ENCODE results near the gene IPP.
A peak's percentile ranks its signal among the peaks of the same experiment; 100 is the strongest.
"Not testable (repeated sequence)": the region's sequence is repeated elsewhere in the genome, so short reads cannot be mapped to it uniquely, and the experiment has no call there.

Gene IPP

DNA sequence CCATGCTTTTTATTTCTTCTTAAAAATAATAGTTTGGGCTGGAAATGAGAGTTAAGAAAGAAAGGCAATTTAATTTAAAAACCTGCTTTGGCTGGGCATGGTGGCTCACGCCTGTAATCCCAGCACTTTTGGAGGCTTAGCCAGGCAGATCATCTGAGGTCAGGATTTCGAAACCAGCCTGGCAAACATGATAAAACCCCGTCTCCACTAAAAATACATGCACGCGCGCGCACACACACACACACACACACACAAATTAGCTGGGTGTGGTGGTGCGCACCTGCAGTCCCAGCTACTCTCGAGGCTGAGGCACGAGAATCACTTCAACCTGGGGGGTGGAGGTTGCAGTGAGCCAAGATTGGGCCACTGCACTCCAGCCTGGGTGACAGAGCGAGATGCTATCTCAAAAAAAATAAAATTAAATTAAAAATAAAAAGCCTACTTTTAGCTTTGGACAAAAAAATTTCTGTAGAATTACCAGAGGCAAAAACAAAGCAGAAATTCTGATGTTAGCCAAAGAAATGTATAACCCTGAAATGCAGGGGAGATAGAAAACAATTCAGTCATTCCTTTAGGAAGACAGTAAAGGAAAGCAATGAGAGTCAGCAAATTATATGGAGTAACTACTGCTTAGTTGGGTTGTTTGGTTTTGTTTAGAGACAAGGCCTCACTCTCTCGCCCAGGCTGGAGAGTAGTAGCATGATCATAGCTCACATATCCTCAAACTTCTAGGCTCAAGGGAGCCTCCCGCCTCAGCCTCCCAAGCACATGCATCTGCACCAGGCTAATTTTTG, 15.7 kb upstream of the IPP start:
- FAIRE-seq (no peak), DNase-seq (ENCODE audit: insufficient read length) (no peak)
- TF ChIP-seq POLR2A (IDR thresholded peaks at IDR 0.05; ENCODE audit: low read depth, low read length): no peak

DNA sequence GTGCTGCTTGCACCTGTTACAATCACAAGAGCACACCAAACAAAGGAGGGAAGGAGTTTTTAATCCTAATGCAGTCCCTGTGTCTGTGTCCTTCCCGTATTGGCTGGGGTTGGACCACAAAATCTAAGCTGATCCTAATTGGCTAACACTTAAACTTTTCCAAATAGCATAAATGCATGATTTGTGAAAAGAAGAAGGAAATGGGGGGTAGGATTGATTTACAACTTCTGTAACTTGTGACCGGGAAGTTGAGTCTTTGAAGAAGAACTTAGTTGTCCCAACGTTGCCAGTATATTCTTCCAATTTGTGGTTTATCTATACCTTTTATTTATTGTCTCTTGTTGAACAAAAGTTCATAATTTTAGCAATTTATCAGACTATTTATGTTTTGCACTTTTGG, 11.8 kb upstream of the IPP start:
- TF ChIP-seq TAF1 (IDR thresholded peaks at IDR 0.05; ENCODE audit: borderline replicate concordance, low read depth, low read length) (no peak), POLR2A (IDR thresholded peaks at IDR 0.05; ENCODE audit: low read depth, low read length) (no peak), POLR2AphosphoS5 (IDR thresholded peaks at IDR 0.05; ENCODE audit: low read depth, low read length) (no peak)
- FAIRE-seq (no peak), DNase-seq (ENCODE audit: insufficient read length) (no peak)

DNA sequence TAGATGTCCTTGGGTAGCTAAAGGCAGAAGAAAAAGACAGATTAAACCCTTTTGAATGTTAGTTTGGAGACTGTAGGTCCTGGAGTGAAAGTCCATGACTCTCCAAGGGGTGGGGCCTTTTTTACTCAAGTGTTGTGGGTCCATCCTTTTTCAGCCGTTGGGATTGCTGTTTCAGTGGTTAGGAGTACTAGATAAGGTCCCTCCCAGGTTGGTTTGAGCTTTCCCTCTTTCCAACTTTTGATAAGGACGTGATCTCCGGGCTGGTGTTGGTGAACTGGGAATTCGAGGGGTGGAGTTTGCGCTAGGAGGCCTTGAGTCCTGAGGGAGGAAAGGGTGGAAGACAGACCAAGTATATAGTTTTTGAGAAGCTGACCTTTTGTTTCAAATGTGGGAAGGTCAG, 5.2 kb upstream of the IPP start:
- DNase-seq (ENCODE audit: insufficient read length) (no peak), FAIRE-seq (no peak)
- TF ChIP-seq POLR2AphosphoS5 (IDR thresholded peaks at IDR 0.05; ENCODE audit: low read depth, low read length): no peak
- TF ChIP-seq TAF1 (IDR thresholded peaks at IDR 0.05; ENCODE audit: borderline replicate concordance, low read depth, low read length): no peak
- no peak for TF ChIP-seq POLR2A (IDR thresholded peaks at IDR 0.05; ENCODE audit: low read depth, low read length)

DNA sequence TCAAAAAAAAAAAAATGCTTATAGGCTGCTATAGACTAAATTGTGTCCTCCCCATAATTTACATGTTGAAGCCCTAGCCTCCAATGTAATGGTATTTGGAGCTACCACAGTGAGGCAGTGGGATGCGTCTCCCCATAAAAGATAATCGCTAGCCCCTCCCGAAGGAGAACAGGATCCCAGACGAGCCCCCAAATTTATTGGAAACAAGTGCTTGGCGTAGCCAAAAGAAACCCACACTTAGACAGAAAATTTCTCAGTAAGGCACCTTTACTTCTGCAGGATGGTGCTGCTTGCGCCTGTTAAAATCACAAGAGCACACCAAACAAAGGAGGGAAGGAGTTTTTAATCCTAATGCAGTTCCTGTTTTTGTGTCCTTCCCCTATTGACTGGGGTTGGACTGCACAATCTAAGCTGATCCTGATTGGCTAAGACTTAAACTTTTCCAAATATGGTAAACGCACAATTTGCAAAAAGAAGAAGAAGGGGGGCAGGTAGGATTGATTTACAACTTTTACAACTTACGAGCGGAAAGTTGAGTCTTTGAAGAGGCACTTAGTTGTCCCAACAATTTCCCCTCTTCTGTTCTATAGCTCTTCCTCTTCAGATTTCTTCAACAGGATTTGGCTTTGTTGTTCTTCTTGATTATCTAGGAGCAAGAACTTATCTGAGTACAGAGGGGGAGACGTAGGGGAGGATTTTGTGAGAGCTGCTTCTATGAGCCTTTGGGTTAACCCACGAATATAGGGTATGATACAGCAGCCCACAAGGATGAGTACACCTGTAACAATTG, 3.0 kb upstream of the IPP start:
- no peak for TF ChIP-seq POLR2A (IDR thresholded peaks at IDR 0.05; ENCODE audit: low read depth, low read length)
- no peak for TF ChIP-seq TAF1 (IDR thresholded peaks at IDR 0.05; ENCODE audit: borderline replicate concordance, low read depth, low read length)
- TF ChIP-seq POLR2AphosphoS5 (IDR thresholded peaks at IDR 0.05; ENCODE audit: low read depth, low read length): no peak
- no peak for FAIRE-seq
- no peak for DNase-seq (ENCODE audit: insufficient read length)

DNA sequence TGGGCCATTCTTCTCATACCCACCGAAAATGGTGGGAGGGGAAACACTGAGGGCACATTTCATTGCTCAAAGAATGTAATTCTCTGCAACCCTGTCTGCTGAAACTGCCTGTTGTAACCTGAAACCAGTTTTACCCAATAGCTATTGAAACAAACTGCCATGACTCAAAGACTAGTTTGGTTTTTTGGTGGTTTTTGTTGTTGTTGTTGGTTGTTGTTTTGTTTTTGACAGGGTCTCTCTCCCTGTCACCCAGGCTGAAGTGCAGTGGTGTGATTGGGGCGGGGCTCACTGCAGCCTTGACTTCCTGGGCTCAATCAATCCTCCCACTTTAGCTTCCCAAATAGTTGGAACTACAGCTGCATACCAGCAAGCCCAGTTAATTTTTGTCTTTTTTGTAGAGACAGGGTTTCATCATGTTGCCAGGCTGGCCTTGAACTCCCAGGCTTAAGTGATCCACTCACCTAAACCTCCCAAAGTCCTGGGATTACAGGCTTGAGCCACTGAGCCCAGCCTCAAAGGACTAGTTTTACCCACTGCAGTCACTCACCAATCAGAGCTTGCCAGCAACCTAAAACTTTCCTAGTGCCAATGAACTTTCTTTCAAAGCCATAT, 2.1 kb upstream of the IPP start:
- FAIRE-seq (no peak), DNase-seq (ENCODE audit: insufficient read length) (no peak)
- no peak for TF ChIP-seq POLR2A (IDR thresholded peaks at IDR 0.05; ENCODE audit: low read depth, low read length)

DNA sequence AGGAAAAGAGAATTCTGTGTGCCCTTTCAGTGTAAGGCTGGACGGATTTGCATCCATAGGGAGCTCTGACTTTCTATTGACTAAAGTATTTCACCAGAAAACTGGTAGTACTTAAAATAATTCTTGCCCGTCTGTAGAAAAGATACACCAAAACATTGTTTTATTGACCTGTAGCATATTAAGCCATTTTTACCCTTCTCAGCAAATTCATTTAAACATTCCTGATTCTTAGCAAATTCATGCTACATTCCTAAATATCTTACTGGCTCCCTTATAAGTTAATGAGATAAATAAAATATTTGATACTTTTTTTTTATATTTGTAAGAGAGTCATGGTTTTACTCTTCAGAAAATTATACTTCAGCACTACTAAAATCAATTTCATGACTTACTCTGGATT, 1.6 kb upstream of the IPP start:
- no peak for FAIRE-seq
- TF ChIP-seq TAF1 (IDR thresholded peaks at IDR 0.05; ENCODE audit: borderline replicate concordance, low read depth, low read length) (no peak), POLR2AphosphoS5 (IDR thresholded peaks at IDR 0.05; ENCODE audit: low read depth, low read length) (no peak), POLR2A (IDR thresholded peaks at IDR 0.05; ENCODE audit: low read depth, low read length) (no peak)
- no peak for DNase-seq (ENCODE audit: insufficient read length)

DNA sequence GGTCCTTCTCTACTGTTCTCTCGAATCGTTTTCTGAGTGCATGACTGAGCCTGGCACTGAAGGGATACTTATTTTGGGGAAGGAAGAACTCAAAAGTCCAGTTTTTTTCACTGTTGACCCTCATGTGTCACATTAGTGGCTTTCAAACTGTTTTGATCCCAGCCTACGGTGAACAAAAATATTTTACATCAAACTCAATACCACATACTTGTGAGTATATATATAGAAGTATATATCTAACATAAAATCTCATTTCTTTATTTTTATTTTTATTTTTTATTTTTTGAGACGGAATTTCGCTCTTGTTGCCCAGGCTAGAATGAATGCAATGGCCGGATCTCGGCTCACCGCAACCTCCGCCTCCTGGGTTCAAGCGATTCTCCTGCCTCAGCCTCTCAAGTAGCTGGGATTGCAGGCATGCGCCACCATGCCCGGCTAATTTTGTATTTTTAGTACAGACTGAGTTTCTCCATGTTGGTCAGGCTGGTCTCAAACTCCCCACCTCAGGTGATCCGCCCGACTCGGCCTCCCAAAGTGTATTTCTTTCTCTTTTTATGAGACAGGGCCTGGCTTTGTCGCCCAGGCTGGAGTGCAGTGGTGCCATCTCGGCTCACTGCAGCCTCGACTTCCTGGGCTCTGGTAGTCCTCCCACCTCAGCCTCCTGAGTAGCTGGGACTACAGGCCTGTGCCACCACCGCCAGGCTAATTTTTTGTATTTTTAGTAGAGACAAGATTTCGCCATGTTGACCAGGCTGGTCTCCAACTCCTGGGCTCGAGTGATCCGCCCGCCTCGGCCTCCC, 786 bp upstream of the IPP start:
- DNase-seq (ENCODE audit: insufficient read length); FAIRE-seq: not testable (repeated sequence)

DNA sequence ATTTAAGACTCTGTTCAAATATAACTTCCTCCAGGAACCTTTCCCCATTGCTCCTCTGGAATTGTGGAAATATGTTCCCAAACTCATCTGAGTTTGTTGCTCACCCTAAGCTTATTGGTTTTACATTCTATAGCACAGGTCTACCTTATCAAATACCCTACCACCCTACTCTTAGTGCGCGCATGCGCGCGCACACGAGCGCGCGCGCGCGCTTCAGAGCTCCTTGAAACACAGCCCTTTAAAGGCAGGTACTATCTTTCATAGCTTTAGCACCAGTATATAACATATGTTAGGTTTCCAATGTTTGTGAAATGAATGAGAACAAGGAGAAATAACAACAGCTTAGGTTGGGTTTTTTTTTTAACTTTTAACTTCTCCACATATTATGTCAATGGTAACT, 3.5 kb downstream of the IPP start:
- no peak for DNase-seq (ENCODE audit: insufficient read length)
- peak; percentile 30 for FAIRE-seq
- no peak for TF ChIP-seq TAF1 (IDR thresholded peaks at IDR 0.05; ENCODE audit: borderline replicate concordance, low read depth, low read length)
- TF ChIP-seq POLR2A (IDR thresholded peaks at IDR 0.05; ENCODE audit: low read depth, low read length): peak; percentile 29; the same call in 1 of the 2 replicates
- TF ChIP-seq POLR2AphosphoS5 (IDR thresholded peaks at IDR 0.05; ENCODE audit: low read depth, low read length): no peak

DNA sequence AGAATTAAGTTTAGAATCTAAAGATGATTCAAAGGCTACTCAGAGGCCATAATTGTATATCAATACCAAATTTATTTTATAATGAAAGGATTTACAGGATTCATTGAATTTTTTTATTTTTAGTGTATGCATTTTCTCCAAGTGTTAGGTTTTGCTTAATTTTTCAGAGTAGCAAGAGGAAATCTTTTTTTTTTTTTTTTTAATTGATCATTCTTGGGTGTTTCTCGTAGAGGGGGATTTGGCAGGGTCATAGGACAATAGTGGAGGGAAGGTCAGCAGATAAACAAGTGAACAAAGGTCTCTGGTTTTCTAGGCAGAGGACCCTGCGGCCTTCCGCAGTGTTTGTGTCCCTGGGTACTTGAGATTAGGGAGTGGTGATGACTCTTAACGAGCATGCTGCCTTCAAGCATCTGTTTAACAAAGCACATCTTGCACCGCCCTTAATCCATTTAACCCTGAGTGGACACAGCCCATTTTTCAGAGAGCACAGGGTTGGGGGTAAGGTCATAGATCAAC, 10.8 kb downstream of the IPP start:
- FAIRE-seq; DNase-seq (ENCODE audit: insufficient read length): not testable (repeated sequence)

DNA sequence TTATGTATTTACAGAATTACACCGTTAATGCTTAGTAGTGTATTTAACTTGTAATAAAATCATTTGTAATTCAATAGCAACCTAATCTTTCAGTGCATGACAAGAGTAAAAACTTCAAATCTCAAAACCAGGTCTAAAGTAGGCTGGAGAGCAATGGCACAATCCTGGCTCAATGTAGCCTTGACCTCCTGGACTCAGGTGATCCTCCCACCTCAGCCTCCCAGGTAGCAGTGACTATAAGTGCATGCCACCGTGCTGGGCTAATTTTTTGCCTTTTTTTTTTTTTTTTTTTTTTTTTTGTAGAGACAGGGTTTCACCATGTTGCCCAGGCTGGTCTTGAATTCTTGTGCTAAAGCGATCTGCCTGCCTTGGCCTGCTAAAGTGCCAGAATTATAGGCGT, 11.3 kb downstream of the IPP start:
- TF ChIP-seq TAF1 (IDR thresholded peaks at IDR 0.05; ENCODE audit: borderline replicate concordance, low read depth, low read length) (no peak), POLR2A (IDR thresholded peaks at IDR 0.05; ENCODE audit: low read depth, low read length) (no peak), POLR2AphosphoS5 (IDR thresholded peaks at IDR 0.05; ENCODE audit: low read depth, low read length) (no peak)
- DNase-seq (ENCODE audit: insufficient read length) (no peak), FAIRE-seq (no peak)

DNA sequence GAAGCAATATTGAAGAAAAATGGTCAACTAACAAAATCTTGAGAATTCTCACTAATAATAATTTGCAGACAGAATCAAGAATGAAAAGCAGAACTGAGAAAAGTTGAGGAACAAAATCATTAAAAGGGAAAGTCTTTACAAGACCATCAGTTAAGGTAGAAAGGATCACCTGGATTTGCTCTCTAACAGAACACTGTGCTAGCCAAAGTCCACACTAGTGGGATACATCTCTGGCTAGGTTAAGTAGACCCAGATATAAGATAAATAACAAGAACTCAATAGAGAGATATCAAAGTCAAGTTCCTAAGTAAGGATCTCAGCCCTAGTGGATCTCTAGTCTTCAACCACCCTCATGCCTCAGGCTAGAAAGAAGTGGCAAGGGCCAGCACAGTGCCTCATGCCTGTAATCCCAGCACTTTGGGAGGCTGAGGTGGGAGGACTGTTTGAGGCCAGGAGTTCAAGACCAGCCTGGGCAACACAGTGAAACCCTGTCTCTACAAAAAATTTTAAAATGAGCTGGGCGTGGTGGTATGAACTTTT, 19.6 kb downstream of the IPP start:
- DNase-seq (ENCODE audit: insufficient read length) (no peak), FAIRE-seq (no peak)
- TF ChIP-seq TAF1 (IDR thresholded peaks at IDR 0.05; ENCODE audit: borderline replicate concordance, low read depth, low read length) (no peak), POLR2AphosphoS5 (IDR thresholded peaks at IDR 0.05; ENCODE audit: low read depth, low read length) (no peak), POLR2A (IDR thresholded peaks at IDR 0.05; ENCODE audit: low read depth, low read length) (no peak)

All from GM12892 (cell line).